Heart left ventricle (tissue), 16 donors: ENCODE results near the gene NOVA2. TPM values are rescaled to one million over a fixed set of nuclear protein-coding genes. Genes with fewer than 3 reads are reported as not detected.

Experiments used
- ATAC-seq, 4 donors: fragments of 200-7000 bp; cut with Tn5 transposase; one replicate each; pipeline ENCODE4 v1.9.1; 2020 to 2022; ENCODE audit warnings: moderate library complexity in 4 of 4, mild to moderate bottlenecking in 3 of 4, moderate number of reproducible peaks in 1 of 4
- DNase-seq, 5 donors: peaks; one replicate each; pipeline ENCODE4 v3.0.0-alpha.2; 2020
- H3K27ac ChIP-seq, 12 donors: fragments of 200-600 bp; sonication (generic) in 4 of 12; one replicate each; pipeline versions ENCODE4 v1.5.0 to v1.8.0; 2016 to 2022; ENCODE audit warnings: mild to moderate bottlenecking in 2 of 12
- H3K27me3 ChIP-seq, 9 donors: fragments of 200-600 bp; sonication (generic) in 2 of 9; one replicate each; pipeline versions ENCODE4 v1.5.1 to v1.8.0; 2016 to 2022; ENCODE audit warnings: mild to moderate bottlenecking in 3 of 9
- H3K36me3 ChIP-seq, 9 donors: fragments of 200-600 bp; sonication (generic) in 2 of 9; one replicate each; pipeline versions ENCODE4 v1.5.0 to v1.8.0; 2018 to 2022; ENCODE audit warnings: mild to moderate bottlenecking in 2 of 9
- H3K4me1 ChIP-seq, 12 donors: fragments of 200-600 bp; sonication (generic) in 4 of 12; one replicate each; pipeline versions ENCODE4 v1.5.0 to v1.8.0; 2016 to 2022; ENCODE audit warnings: mild to moderate bottlenecking in 3 of 12
- H3K4me3 ChIP-seq, 12 donors: fragments of 200-600 bp; sonication (generic) in 4 of 12; one replicate each; pipeline versions ENCODE4 v1.5.0 to v1.8.0; 2017 to 2022; ENCODE audit warnings: mild to moderate bottlenecking in 9 of 12, moderate library complexity in 4 of 12
- H3K9me3 ChIP-seq, 12 donors: fragments of 200-600 bp; sonication (generic) in 4 of 12; one replicate each; pipeline versions ENCODE4 v1.5.0 to v1.8.0; 2016 to 2022; ENCODE audit warnings: mild to moderate bottlenecking in 1 of 12
- POLR2A ChIP-seq, 2 donors: fragments of 450-650 bp; IDR thresholded peaks; one replicate each; pipeline ENCODE4 v1.6.1; 2017; ENCODE audit warnings: antibody characterized with exemption in 2 of 2, mild to moderate bottlenecking in 2 of 2, moderate library complexity in 2 of 2
- WGBS, 4 donors: extraction: QIAGEN DNeasy Blood & Tissue Kit in 2 of 4; methylation state at CpG; one replicate each; pipeline versions ENCODE4 v1.1.5 to v1.1.7; 2013 to 2018; 5-methylcytosine and 5-hydroxymethylcytosine counted together
- intact Hi-C, 10 donors: fragments of 100-400 bp; cut with DNase I; formaldehyde crosslinking; loops; one replicate each; pipeline versions ENCODE4 v1.11.1 to v1.14.2; 2022
- polyA plus RNA-seq, 2 donors: library from polyadenylated mRNA; stranded (reverse); fragments of 200-250 nt; gene quantifications; one replicate each; pipeline ENCODE4 v1.2.3, GENCODE V29; 2013
- total RNA-seq, 9 donors: library from RNA; depleted of rRNA in 2 of 9; stranded (reverse); fragments of >200 nt in 2 of 9; fragmentation: NEBNext Ultra II Directional in 3 of 9; extraction: Animal tissue kit (Norgen Biotek cat#: 25700) in 3 of 9; gene quantifications; one replicate each; pipeline versions ENCODE4 v1.1.0 to v1.2.4, GENCODE V29; 2016 to 2023
- TF ChIP-seq, protein P1 (sequence below), 12 donors: fragments of 200-600 bp; sonication (generic) in 4 of 12; IDR thresholded peaks; one replicate each; pipeline versions ENCODE4 v1.5.0 to v1.8.0; 2018 to 2022; ENCODE audit warnings: antibody characterized with exemption in 12 of 12, mild to moderate bottlenecking in 5 of 12
- donor health status: ischemic (EF 13 %, LVEDD 7.1; RV severe dilation, severe dysfunction).
- donor health status: healthy with polysubstance abuse.
- donor health status: DM: no; HTN: yes; CAD: no.
- donor health status: DM: no; HTN: no; CAD: no.
- donor health status: ischemic (EF 25% LVEDD 6.9; RV normal size, moderate dysfunction).
- donor health status: ischemic (EF 25% LVEDD 5.7; RV mildly dilated, moderate dysfunction).
- donor health status: healthy.
- donor health status: DM: yes; HTN: yes; CAD: no.
- donor health status: ischemic (EF 35%, LVEDD 5.7; RV mildly dilated, moderate dysfunction).
- donor health status: nonischemic (EF 11% LVEDD 7.7; RV severe dilation, severe dysfunction).
- donor health status: DM: yes; HTN: yes; CAD: no.
- donor health status: PGD.
- donor health status: ischemic (EF 29% LVEDD 5.4; RV normal size, mild dysfunction).
- donor health status: nonischemic (EF 23%, LVEDD 6.1; RV moderate dilation, normal function).

The NOVA2 gene
- total and polyA plus RNA-seq, 11 donors, result 2.2 to 10.0 (median 4.8) TPM

DNA sequence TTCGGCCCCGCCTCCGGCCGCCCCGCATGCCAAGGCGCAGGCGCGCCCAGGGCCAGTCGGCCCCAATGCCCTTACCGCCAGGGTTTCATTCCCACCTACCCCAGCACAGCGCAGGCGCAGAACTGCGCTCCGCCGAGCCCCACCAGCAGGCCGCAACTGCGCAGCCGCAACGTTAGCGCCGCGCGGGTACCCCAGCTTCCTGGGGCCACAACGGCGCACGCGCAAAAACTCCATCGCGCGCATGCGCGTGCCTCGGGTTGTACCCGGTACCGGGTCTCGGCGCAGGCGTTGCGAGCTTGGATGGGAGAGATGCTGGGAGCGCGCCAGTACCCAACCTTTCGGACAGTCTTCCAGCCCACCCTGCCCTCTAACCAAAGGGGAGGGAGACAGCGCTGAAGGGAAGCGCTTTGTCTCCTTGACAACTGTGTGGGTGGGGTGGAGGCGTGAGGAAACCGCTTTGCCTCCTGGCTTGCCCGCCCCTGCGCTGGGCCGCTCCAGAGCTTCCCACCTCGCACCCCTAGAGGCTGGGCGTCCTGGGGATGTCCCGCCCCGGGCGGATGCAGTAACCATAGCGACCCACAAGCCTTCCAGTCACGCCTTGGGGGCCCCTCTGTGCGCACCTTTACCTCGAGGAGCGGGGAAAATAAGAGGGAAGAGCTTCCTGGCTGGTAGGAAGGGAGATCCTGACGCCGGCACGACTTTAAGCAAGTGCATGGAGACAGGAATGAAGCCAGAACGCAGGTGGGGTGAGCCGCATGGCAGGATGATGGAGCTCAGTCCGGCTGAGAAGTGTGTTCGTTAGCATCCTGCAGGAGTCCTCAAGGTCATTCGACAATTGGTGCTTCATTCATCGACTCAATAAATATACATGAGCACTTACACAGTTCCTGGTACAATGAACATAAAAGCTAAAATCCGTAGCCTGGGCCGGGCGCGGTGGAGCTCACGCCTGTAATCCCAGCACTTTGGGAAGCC lies 70.7 kb downstream of the NOVA2 start:
- 1 to 3% (median 2%) methylated on average over 52 to 73 of the region's 73 CpGs for WGBS, 4 donors
- no peaks in the 10 kb centered on the region for H3K27me3 ChIP-seq
- DNase-seq (peak; percentile 98 to 100 (median 99)), ATAC-seq (peak; percentile 95 to 97 (median 96))
- TF ChIP-seq, protein P1, sequence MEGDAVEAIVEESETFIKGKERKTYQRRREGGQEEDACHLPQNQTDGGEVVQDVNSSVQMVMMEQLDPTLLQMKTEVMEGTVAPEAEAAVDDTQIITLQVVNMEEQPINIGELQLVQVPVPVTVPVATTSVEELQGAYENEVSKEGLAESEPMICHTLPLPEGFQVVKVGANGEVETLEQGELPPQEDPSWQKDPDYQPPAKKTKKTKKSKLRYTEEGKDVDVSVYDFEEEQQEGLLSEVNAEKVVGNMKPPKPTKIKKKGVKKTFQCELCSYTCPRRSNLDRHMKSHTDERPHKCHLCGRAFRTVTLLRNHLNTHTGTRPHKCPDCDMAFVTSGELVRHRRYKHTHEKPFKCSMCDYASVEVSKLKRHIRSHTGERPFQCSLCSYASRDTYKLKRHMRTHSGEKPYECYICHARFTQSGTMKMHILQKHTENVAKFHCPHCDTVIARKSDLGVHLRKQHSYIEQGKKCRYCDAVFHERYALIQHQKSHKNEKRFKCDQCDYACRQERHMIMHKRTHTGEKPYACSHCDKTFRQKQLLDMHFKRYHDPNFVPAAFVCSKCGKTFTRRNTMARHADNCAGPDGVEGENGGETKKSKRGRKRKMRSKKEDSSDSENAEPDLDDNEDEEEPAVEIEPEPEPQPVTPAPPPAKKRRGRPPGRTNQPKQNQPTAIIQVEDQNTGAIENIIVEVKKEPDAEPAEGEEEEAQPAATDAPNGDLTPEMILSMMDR (IDR thresholded peaks at IDR 0.05), result peak in 1 of 12 donors; percentile 9
- TF ChIP-seq POLR2A (IDR thresholded peaks at IDR 0.05), result peak in 1 of 2 donors; percentile 78
- H3K4me3 ChIP-seq, result peak overlapping the region; percentile 52 to 84 (median 77)
- intact Hi-C loops, result loop anchor here in 3 of 10 donors (2.0 to 5.0 kb wide), 5 partner anchors 16 to 114 kb away; partner anchors contain the start of genes IRF2BP1 (in 2 of the 3) and CCDC61 (in 1 of the 3)
- peak overlapping the region; percentile 63 to 88 (median 79) for H3K27ac ChIP-seq
- H3K9me3 ChIP-seq, result no peaks in the 10 kb centered on the region
- peaks cover 3 to 26% (median 16%) of the 10 kb centered on the region in 12 donors for H3K4me1 ChIP-seq
- peaks cover 0 to 28% (median 20%) of the 10 kb centered on the region in 9 donors for H3K36me3 ChIP-seq

DNA sequence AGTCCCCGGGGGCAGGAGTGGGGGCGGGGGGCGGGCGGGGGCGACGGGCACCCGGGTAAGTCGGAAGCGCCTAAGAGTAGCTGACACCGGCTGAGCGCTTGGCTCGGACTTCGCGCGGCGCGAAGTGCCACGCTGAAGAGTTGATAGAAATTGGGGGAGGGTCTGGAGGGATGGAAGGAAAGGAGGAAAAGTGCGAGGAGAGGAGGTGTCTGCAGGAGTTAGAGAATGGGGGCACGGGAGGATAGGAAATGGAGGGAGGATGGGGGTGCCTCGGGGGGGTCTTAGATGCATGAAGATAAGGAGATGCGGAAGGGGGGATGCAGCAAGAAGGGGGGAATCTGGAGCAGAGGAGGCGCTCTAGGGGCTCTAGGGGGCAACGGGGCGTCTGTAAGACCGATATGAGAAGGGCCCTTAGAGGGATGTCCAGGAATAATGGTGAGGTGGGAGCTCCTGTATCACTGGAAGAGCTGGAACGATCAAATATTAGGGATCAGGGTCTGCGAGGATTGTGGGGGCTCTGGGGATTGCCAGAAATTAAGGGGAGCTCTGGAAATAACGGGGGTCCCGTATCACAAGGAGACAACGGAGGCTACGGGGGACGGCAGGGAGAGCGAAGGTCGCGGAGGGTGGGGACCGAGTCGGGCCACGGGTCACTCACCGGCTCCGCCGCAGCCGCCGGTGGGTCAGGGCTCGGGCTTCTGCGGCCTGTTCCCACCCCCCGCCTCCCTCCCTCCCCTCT lies 71.6 kb downstream of the NOVA2 start, which contains the start of gene MYPOP:
MYPOP (minus strand) TSS at position 702 of the 739 bp plus-strand sequence. CDS start 840 bp downstream, outside the sequence.
- 0 to 1% (median 1%) methylated on average over 39 to 47 of the region's 47 CpGs for WGBS, 4 donors
- intact Hi-C loops, result loop anchor here in 3 of 10 donors (2.0 to 5.0 kb wide), 5 partner anchors 15 to 115 kb away; partner anchors contain the start of genes IRF2BP1 (in 2 of the 3) and CCDC61 (in 1 of the 3)
- H3K27me3 ChIP-seq, result no peaks in the 10 kb centered on the region
- peaks cover 0 to 36% (median 21%) of the 10 kb centered on the region in 9 donors for H3K36me3 ChIP-seq
- H3K4me1 ChIP-seq, result peaks cover 3 to 26% (median 16%) of the 10 kb centered on the region in 12 donors
- H3K9me3 ChIP-seq, result no peaks in the 10 kb centered on the region
- ATAC-seq (no peak), DNase-seq (no peak)
- H3K27ac ChIP-seq, result peak within 1 kb of the TSS; percentile 63 to 88 (median 79)
- TF ChIP-seq POLR2A (IDR thresholded peaks at IDR 0.05), result no peak
- TF ChIP-seq, protein P1 (IDR thresholded peaks at IDR 0.05), result no peak
- H3K4me3 ChIP-seq, result peak within 1 kb of the TSS; percentile 52 to 84 (median 77)

DNA sequence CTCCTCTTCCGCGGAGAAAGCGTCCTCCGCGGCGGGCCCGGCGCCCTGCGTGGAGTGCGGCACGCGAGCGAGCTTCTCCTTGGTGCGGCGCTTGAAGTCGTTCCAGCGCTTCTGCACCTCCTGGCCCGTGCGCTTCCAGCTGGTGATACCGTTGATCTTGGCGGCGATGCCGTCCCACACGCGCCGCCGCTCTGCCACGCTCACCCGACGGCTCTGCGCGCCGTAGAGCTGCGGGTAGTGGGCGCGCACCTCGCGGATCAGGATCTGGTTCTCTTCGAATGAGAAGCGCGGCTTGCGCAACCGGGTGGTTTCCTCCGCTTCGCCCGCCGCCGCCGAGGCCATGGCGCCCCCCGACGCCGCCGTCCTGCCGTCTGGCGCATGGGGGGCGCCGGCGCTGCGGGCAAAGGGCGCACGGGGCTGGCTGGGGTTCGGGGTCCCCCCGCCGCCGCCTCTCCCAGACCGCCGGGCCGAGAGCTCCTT lies 72.2 kb downstream of the NOVA2 start:
- Histone ChIP-seq H3K27me3 (no peaks in the 10 kb centered on the region), H3K4me1 (peaks cover 3 to 26% (median 16%) of the 10 kb centered on the region in 12 donors), H3K4me3 (peak overlapping the region; percentile 52 to 84 (median 77)), H3K36me3 (peaks cover 0 to 39% (median 21%) of the 10 kb centered on the region in 9 donors), H3K27ac (peak overlapping the region in 3 of 12 donors; percentile 20 to 81 (median 79)), H3K9me3 (no peaks in the 10 kb centered on the region)
- 4 to 24% (median 14%) methylated on average over 33 to 69 of the region's 69 CpGs for WGBS, 4 donors
- ATAC-seq (no peak), DNase-seq (peak in 3 of 5 donors; percentile 36 to 58 (median 50))
- intact Hi-C loops, result loop anchor here in 2 of 10 donors (5.0 kb wide), 2 partner anchors 106 to 116 kb away; no protein-coding TSS in a partner anchor
- TF ChIP-seq, protein P1 (IDR thresholded peaks at IDR 0.05), result no peak
- no peak for TF ChIP-seq POLR2A (IDR thresholded peaks at IDR 0.05)
